Esophagus muscularis mucosa (tissue), 4 donors: ENCODE results near the gene AGBL1.

Experiments
- EP300 ChIP-seq: sonication (generic); formaldehyde crosslinking; IDR thresholded peaks from one replicate; pipeline ENCODE4 v1.6.1; 2017; ENCODE audit warnings: antibody characterized with exemption
- POLR2A ChIP-seq: fragments of 450-650 bp; IDR thresholded peaks from one replicate; pipeline ENCODE4 v1.6.1; 2017; ENCODE audit warnings: antibody characterized with exemption, moderate library complexity, mild to moderate bottlenecking, low read depth
- POLR2AphosphoS5 ChIP-seq, 2 donors: sonication (generic); formaldehyde crosslinking; IDR thresholded peaks; one replicate each; pipeline ENCODE4 v1.6.1; 2017; ENCODE audit warnings: antibody characterized with exemption in 2 of 2
- TF ChIP-seq, protein P1 (sequence below), 3 experiments: fragments of 200-600 bp in 2 of 3; fragments of 450-650 bp in 1 of 3; sonication (generic) in 2 of 3; IDR thresholded peaks; one replicate each; pipeline ENCODE4 v1.5.1; 2017 to 2019; ENCODE audit warnings: antibody characterized with exemption in 3 of 3, mild to moderate bottlenecking in 2 of 3, moderate library complexity in 1 of 3

DNA sequence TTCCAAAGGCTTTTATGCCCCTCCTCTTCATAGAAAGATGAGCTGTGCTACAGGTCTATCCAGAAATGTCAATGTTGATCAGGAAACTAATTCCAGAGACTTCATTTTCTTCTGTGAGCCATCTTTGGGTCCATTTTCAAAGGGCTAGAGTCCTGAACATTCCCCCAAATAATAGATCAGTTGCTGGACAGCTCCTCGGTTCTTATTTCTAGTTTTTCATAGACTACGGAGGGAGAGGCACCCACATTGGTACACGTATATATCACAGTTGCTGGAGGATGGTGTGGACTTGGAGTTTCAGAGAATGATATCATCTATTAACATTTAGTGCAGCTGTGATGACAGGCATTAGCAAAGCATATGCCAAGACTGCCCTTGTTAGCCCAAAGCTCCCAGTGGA lies 59.1 kb downstream of the AGBL1 start:
- TF ChIP-seq, protein P1, sequence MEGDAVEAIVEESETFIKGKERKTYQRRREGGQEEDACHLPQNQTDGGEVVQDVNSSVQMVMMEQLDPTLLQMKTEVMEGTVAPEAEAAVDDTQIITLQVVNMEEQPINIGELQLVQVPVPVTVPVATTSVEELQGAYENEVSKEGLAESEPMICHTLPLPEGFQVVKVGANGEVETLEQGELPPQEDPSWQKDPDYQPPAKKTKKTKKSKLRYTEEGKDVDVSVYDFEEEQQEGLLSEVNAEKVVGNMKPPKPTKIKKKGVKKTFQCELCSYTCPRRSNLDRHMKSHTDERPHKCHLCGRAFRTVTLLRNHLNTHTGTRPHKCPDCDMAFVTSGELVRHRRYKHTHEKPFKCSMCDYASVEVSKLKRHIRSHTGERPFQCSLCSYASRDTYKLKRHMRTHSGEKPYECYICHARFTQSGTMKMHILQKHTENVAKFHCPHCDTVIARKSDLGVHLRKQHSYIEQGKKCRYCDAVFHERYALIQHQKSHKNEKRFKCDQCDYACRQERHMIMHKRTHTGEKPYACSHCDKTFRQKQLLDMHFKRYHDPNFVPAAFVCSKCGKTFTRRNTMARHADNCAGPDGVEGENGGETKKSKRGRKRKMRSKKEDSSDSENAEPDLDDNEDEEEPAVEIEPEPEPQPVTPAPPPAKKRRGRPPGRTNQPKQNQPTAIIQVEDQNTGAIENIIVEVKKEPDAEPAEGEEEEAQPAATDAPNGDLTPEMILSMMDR (IDR thresholded peaks at IDR 0.05): no peak
- no peak for TF ChIP-seq POLR2AphosphoS5 (IDR thresholded peaks at IDR 0.05)
- TF ChIP-seq POLR2A: no peak
- no peak for TF ChIP-seq EP300
